GM12878 (cell line): Measurements from ENCODE around the gene CNST. TPM values are rescaled to one million over a fixed set of nuclear protein-coding genes. Genes with fewer than 3 reads are reported as not detected.

ENCODE experiments used
- BACH1 ChIP-seq: fragments of 450-650 bp; IDR thresholded peaks from 2 replicates; pipeline ENCODE4 v1.6.1; 2017; ENCODE audit warnings: mild to moderate bottlenecking, borderline replicate concordance
- CBX3 ChIP-seq: fragments of 200-600 bp; sonication (generic); IDR thresholded peaks from 2 replicates; pipeline ENCODE4 v1.6.1; 2016; ENCODE audit warnings: low read depth, borderline replicate concordance
- EED ChIP-seq: sonication (generic); IDR thresholded peaks from 2 replicates; pipeline ENCODE4 v1.6.1; 2016; ENCODE audit warnings: antibody characterized with exemption, low read depth
- LARP7 ChIP-seq: fragments of 450-650 bp; IDR thresholded peaks from 2 replicates; pipeline ENCODE4 v1.6.1; 2017; ENCODE audit warnings: mild to moderate bottlenecking
- MTA3 ChIP-seq: IDR thresholded peaks from 2 replicates; pipeline ENCODE4 v1.6.1; 2012; ENCODE audit warnings: low read length, inconsistent platforms, borderline replicate concordance
- MYC ChIP-seq: IDR thresholded peaks from 2 replicates; pipeline ENCODE4 v1.6.1; 2011; ENCODE audit warnings: mild to moderate bottlenecking, low read length, moderate library complexity, inconsistent platforms; ENCODE audit not compliant: insufficient read depth, insufficient replicate concordance, insufficient read length, severe bottlenecking
- PKNOX1 ChIP-seq: fragments of 450-650 bp; IDR thresholded peaks from 2 replicates; pipeline ENCODE4 v1.6.1; 2016; ENCODE audit warnings: mild to moderate bottlenecking
- RAD51 ChIP-seq: fragments of 450-650 bp; IDR thresholded peaks from 2 replicates; pipeline ENCODE4 v1.6.1; 2016; ENCODE audit warnings: moderate library complexity, mild to moderate bottlenecking, inconsistent platforms
- ZBTB4 ChIP-seq: fragments of 450-650 bp; formaldehyde crosslinking; IDR thresholded peaks from 2 replicates; pipeline ENCODE4 v1.4.0; 2022; ENCODE audit warnings: mild to moderate bottlenecking, moderate library complexity
- polyA plus RNA-seq, 11 experiments: library from polyadenylated mRNA; depleted of rRNA in 4 of 11; unstranded in 6 of 11; stranded (reverse) in 5 of 11; fragments of >200 nt; fragmentation: Nextera tagmentation in 4 of 11; fragmentation: Illumina TruSeq in 1 of 11; extraction: Ambion mirVana in 4 of 11; extraction: Trizol in 1 of 11; gene quantifications; 1 replicate in 1 of 11; 2 replicates in 10 of 11; pipeline versions ENCODE4 v1.2.1 to v1.2.3, GENCODE V29; 2011 to 2016; ENCODE audit warnings: inconsistent platforms in 2 of 11, missing spikeins in 2 of 11, low read depth in 1 of 11
- total RNA-seq, 4 experiments: library from RNA; depleted of rRNA in 3 of 4; stranded (reverse); fragments of >200 nt in 3 of 4; fragmentation: Illumina TruSeq in 1 of 4; extraction: Trizol in 1 of 4; gene quantifications; 2 replicates each; pipeline versions ENCODE4 v1.2.1 to v1.2.3, GENCODE V29; 2013 to 2021
- TF ChIP-seq, protein P1 (sequence below): IDR thresholded peaks from 2 replicates; pipeline ENCODE4 v1.6.1; 2012; ENCODE audit warnings: low read depth, low read length, improper control_type of control experiment

CNST gene
- total and polyA plus RNA-seq, 10 of the 15 experiments (the other 5 are each of a cell fraction or from before 2014, with no cell fraction given) = 4.8 to 16.2 (median 12.3) TPM

- TF ChIP-seq ZBTB4 (no peak), RAD51 (peak; percentile 52; the same call in 1 of the 2 replicates), PKNOX1 (peak; percentile 79), MYC (peak; percentile 76), MTA3 (no peak), EED (peak; percentile 57), CBX3 (no peak), BACH1 (peak; percentile 91), LARP7 (peak; percentile 92)
- TF ChIP-seq, protein P1, sequence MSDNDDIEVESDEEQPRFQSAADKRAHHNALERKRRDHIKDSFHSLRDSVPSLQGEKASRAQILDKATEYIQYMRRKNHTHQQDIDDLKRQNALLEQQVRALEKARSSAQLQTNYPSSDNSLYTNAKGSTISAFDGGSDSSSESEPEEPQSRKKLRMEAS = peak; percentile 96
Measured at GRCh38 chr1:246566128-246566812, at the start of gene CNST, which contains the start of gene TFB2M (continued).
